ENCODE data around the gene SPATA13. TPM values are rescaled to one million over a fixed set of nuclear protein-coding genes. Genes with fewer than 3 reads are reported as not detected.

SPATA13 gene
- total RNA-seq, 1 donor from 2014 or later: 11.6 TPM

- DNase-seq (ENCODE audit: low spot score): no peak
These were observed 193.2 kb downstream of the SPATA13 start for GRCh38 chr13:24353736-24354135.

DNA sequence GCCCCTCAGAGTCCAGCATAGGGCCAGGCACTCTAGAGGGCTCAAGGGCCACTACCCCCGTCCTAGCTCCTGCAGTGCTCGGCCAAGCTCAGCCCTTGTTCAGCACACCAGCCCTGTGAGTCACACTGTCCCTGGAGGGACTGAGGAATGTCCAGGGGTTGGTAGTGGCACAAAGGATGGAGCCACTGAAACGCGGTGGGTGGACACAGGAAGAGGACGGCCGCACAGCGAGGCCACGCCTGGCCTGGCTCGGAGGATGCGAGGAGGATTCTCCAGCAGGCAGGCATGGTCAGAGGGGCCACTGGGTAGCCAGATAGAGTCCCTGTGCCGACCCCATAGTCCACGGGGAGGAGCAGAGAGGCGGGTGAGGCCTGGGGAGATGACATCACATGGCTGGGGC is 194.6 kb downstream of the SPATA13 start:
- no peak for DNase-seq (ENCODE audit: low spot score)

- no peak for DNase-seq (ENCODE audit: low spot score)
These were observed 195.8 kb downstream of the SPATA13 start for GRCh38 chr13:24356270-24356669.

Small RNA genes lying within 50 kb of the gene (microRNA-seq; reads per million reads assigned to microRNA genes)
- not detected for gene MIR2276 (ENCODE audit: borderline number of aligned reads)

Other genes with a start within 250 kb of the SPATA13 start
- gene C1QTNF9, start 148.9 kb downstream of the SPATA13 start, total RNA-seq: 1.0 TPM

Measured in mesenteric fat pad (tissue), 1 donor.